Neuron (in vitro differentiated cells): Measurements from ENCODE around the gene ALLC.
A peak's percentile ranks its signal among the peaks of the same experiment; 100 is the strongest.

Experiments
- H2AFZ ChIP-seq: one replicate; pipeline ENCODE4 v1.6.1; 2013; ENCODE audit warnings: low read depth, mild to moderate bottlenecking, inconsistent platforms, low read length, moderate library complexity
- H3K27me3 ChIP-seq: one replicate; pipeline ENCODE4 v1.6.1; 2013; ENCODE audit warnings: low read length; ENCODE audit not compliant: insufficient read depth
- H3K36me3 ChIP-seq: one replicate; pipeline ENCODE4 v1.6.1; 2013; ENCODE audit warnings: low read length; ENCODE audit not compliant: insufficient read depth
- H3K4me1 ChIP-seq: one replicate; pipeline ENCODE4 v1.6.1; 2013; ENCODE audit warnings: low read length; ENCODE audit not compliant: insufficient read depth
- H3K4me3 ChIP-seq: 2 replicates; pipeline ENCODE4 v1.5.1; 2013; ENCODE audit warnings: mild to moderate bottlenecking, low read length, moderate library complexity
- H3K9me3 ChIP-seq: one replicate; pipeline ENCODE4 v1.6.1; 2013; ENCODE audit warnings: low read length

ALLC gene

DNA sequence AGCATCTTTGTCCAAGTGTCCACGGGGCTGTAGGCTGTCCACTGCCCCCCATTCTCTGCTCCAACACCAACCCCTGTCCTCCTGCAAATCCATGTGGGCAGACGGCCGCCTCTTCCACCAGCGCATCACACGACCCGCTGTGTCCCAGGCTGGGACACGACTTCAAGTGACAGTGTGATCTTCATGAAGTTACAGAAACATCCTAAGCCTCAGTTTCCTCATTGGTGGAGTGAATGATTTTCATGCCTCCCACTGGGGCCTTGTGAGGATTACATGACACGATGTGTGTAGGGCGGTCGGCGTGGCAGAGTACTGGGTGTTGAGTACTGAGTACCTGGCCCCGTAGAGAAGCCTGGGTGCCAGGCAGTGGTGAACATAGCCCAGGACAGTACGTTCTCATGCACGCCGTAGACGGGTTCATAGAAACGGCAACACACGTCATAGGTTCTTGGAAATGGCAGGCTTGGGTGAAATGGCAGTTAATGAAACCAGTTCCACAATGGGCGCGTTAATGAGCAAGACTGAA is 9.3 kb upstream of the ALLC start:
- Histone ChIP-seq H3K36me3 (no peaks in the 10 kb centered on the region), H3K4me1 (peaks cover 23% of the 10 kb centered on the region), H3K4me3 (no peak overlapping the region), H3K27me3 (no peaks in the 10 kb centered on the region), H3K9me3 (peaks cover 4% of the 10 kb centered on the region), H2AFZ (no peak overlapping the region)

DNA sequence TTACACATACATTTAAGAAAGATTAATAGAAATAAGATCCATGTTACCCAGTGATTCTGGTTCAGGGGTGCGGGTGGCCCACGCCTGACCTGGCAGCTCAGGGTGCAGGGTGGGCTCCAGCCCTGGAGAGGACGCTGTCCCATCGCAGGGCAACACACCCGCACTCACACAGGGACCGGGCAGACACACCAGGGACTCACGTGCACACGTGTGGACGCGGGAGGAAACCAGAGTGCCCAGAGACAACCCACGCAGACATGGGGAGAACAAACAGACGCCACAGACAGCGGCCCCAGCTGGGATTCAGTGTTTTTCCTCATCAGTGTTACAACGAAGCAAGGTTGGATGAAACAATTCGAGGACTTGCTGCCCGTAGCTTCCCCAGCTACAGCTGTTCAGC is 8.4 kb upstream of the ALLC start:
- Histone ChIP-seq H3K4me1 (peaks cover 25% of the 10 kb centered on the region), H3K36me3 (no peaks in the 10 kb centered on the region), H3K4me3 (no peak overlapping the region), H3K9me3 (peaks cover 4% of the 10 kb centered on the region), H2AFZ (no peak overlapping the region), H3K27me3 (no peaks in the 10 kb centered on the region)

- Histone ChIP-seq H3K9me3 (peaks cover 4% of the 10 kb centered on the region), H3K4me3 (peak overlapping the region; percentile 42), H3K27me3 (no peaks in the 10 kb centered on the region), H3K4me1 (peaks cover 30% of the 10 kb centered on the region), H3K36me3 (no peaks in the 10 kb centered on the region), H2AFZ (no peak overlapping the region)
Measured at GRCh38 chr2:3650140-3650920, 7.7 kb upstream of the ALLC start.

- H3K4me1 ChIP-seq, result peaks cover 30% of the 10 kb centered on the region
Measured at GRCh38 chr2:3651691-3652648, 6.0 kb upstream of the ALLC start.

DNA sequence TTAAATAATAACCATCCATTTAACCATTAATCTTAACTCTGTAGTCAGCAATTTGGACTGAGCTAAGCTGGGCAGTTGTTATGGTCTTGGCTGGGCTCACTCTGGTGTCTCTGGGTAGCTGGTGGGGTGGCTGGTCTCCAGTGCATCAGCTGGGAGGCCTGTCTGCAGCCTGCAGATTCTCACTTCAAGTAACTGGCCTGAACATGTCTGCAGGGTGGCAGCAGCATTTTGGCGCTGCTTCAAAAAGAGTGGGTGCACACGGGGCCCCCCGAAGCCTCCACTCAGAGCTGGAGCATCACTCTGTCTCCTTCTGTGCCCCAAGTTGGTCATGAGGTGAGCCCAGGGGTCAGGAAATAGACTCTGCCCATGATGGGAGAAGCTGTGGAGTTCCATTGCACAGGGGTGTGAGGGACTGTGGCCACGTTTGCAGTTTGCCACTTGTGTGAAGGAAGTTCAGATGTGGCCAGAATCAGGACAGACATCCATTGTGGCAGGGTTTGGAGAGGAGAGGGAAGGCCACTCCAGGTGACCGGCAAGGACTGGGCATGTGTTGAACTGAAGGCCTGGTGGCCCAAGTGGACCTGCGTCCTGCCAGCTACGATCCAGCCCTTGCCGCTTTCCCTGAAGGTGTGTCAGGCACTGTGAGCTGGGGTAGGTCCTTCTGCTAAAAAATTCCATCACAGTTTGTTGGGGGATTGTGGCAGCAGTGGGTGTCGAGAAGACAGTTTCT is 4.9 kb upstream of the ALLC start:
- H3K9me3 ChIP-seq, result peaks cover 4% of the 10 kb centered on the region
- H3K4me3 ChIP-seq, result no peak overlapping the region
- peaks cover 30% of the 10 kb centered on the region for H3K4me1 ChIP-seq
- H3K27me3 ChIP-seq, result no peaks in the 10 kb centered on the region
- no peaks in the 10 kb centered on the region for H3K36me3 ChIP-seq
- no peak overlapping the region for H2AFZ ChIP-seq

More at GRCh38 chr2:3651691-3652648, 6.0 kb upstream of the ALLC start:
- Histone ChIP-seq H3K4me3 (peak overlapping the region; percentile 62), H3K27me3 (no peaks in the 10 kb centered on the region), H3K36me3 (no peaks in the 10 kb centered on the region), H3K9me3 (peaks cover 4% of the 10 kb centered on the region), H2AFZ (peak overlapping the region; percentile 32)

- Histone ChIP-seq H3K4me3 (no peak overlapping the region), H3K4me1 (peaks cover 32% of the 10 kb centered on the region), H3K36me3 (no peaks in the 10 kb centered on the region), H2AFZ (no peak overlapping the region), H3K27me3 (no peaks in the 10 kb centered on the region), H3K9me3 (peaks cover 4% of the 10 kb centered on the region)
Measured at GRCh38 chr2:3654011-3654410, 4.0 kb upstream of the ALLC start.

GRCh38 chr2:3654531-3655225 is 3.3 kb upstream of the ALLC start:
- Histone ChIP-seq H3K4me1 (peaks cover 39% of the 10 kb centered on the region), H3K36me3 (no peaks in the 10 kb centered on the region), H2AFZ (no peak overlapping the region), H3K9me3 (peaks cover 4% of the 10 kb centered on the region), H3K4me3 (no peak overlapping the region), H3K27me3 (no peaks in the 10 kb centered on the region)

DNA sequence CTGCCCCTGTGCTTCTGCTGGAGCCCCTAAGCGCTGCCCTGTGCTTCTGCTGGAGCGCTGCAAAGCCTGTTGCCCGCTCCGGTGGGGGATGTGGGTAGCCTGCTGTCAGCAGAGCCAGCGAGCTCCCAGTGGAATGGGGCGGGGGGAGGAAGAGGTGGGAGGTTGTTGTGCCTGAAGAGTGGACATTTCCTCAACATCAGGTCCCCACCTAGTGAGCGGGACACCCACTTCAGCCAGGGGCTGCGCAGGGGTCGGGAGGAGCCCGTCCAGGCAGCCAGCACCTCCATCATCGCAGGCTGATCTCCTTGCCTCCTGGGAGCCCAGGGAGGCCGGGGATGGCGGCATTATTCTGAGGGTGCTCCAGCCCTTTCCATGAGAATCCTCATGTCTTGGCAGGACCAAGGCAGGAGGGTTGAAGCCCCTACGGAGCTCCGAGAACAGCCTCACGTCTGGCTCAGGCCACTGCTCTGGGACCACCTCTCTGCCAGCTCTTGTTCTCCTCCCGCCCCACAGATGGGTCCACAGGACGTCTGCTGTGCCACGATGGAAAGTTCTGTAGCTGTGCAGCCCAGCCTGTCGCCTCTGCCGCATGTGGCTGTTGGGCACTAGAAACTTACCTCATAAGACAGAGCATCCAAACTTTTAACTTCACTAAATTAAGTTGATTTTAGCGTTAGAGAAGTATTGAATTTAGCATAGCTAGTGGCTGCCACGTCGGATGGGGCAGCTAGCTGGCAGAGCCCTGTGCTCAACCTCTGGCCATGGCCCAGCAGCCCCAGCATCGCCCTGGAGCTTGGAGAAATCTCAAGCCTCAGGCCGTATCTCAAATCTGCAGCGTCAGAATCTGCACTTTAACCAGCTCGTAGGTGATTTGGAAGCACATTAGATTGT is 1.9 kb upstream of the ALLC start:
- H3K4me3 ChIP-seq, result no peak overlapping the region
- H3K27me3 ChIP-seq, result no peaks in the 10 kb centered on the region
- H3K36me3 ChIP-seq, result no peaks in the 10 kb centered on the region
- H3K4me1 ChIP-seq, result peaks cover 31% of the 10 kb centered on the region
- peaks cover 4% of the 10 kb centered on the region for H3K9me3 ChIP-seq
- no peak overlapping the region for H2AFZ ChIP-seq

DNA sequence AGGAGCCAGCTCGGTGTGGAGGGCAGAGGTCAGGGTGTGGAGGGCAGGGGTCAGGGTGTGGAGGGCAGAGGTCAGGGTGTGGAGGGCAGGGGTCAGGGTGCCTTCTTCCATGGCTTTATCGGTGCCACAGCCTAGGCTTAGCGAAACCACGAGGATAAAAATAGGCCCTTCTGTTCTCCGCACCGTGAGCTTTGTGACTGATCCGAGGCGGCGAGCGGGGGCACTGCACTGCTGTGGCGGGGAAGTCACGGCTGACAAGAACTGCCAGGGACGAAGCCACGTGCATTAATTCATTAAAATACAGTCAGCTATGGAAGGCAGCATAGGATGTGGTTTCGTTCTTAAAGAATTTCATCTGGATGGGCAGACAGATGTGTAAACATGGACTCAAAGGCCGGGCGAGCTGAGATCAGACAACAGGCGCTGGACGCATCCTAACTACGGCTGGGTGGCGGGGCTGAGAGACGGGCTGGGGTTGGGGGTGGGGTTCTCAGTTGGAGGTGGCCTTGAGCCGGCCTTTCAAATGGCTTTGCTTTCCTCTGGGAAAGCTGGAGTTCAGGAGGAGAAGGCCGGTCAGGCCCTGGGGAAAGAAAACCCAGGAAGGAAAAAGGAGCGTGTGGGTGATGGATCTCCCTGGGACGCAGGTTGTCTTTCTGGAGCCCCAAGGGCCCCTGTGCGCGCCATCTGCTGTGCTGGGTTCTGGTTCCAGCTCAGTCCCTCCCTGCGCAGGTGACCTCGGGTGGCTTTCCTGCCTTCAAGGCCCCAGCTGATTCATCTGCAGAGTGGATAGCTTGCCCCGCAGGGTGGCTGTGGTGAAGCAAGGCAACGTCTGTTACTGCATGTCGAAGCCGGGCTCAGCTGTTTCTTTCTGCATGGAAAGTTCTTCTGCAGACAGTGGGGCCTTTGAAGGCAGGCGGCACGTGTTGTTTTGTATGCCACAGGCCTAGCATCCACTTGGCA is 958 bp upstream of the ALLC start:
- Histone ChIP-seq H3K27me3 (no peaks in the 10 kb centered on the region), H3K9me3 (peaks cover 4% of the 10 kb centered on the region), H3K4me1 (peaks cover 25% of the 10 kb centered on the region), H3K36me3 (no peaks in the 10 kb centered on the region), H2AFZ (no peak overlapping the region), H3K4me3 (no peak overlapping the region)

GRCh38 chr2:3659447-3660432 is 1.7 kb downstream of the ALLC start:
- H3K36me3 ChIP-seq, result no peaks in the 10 kb centered on the region
- no peak overlapping the region for H2AFZ ChIP-seq
- peaks cover 12% of the 10 kb centered on the region for H3K4me1 ChIP-seq
- H3K9me3 ChIP-seq, result no peaks in the 10 kb centered on the region
- H3K27me3 ChIP-seq, result no peaks in the 10 kb centered on the region
- H3K4me3 ChIP-seq, result no peak overlapping the region
